Neural progenitor cell (in vitro differentiated cells): ENCODE measurements around the gene TSPAN2.
A peak's percentile ranks its signal among the peaks of the same experiment; 100 is the strongest.

Source experiments
- EZH2 ChIP-seq: fragments of 200-600 bp; sonication (generic); IDR thresholded peaks from 2 replicates; pipeline ENCODE4 v1.6.1; 2017; ENCODE audit warnings: antibody characterized with exemption, mild to moderate bottlenecking, moderate library complexity
- EZH2phosphoT487 ChIP-seq: fragments of 200-600 bp; sonication (generic); IDR thresholded peaks from 2 replicates; pipeline ENCODE4 v1.6.1; 2017; ENCODE audit warnings: antibody characterized with exemption
- TF ChIP-seq, protein P1 (sequence below): fragments of 200-600 bp; sonication (generic); IDR thresholded peaks from 2 replicates; pipeline ENCODE4 v1.5.1; 2017; ENCODE audit warnings: antibody characterized with exemption, mild to moderate bottlenecking

- TF ChIP-seq, protein P1, sequence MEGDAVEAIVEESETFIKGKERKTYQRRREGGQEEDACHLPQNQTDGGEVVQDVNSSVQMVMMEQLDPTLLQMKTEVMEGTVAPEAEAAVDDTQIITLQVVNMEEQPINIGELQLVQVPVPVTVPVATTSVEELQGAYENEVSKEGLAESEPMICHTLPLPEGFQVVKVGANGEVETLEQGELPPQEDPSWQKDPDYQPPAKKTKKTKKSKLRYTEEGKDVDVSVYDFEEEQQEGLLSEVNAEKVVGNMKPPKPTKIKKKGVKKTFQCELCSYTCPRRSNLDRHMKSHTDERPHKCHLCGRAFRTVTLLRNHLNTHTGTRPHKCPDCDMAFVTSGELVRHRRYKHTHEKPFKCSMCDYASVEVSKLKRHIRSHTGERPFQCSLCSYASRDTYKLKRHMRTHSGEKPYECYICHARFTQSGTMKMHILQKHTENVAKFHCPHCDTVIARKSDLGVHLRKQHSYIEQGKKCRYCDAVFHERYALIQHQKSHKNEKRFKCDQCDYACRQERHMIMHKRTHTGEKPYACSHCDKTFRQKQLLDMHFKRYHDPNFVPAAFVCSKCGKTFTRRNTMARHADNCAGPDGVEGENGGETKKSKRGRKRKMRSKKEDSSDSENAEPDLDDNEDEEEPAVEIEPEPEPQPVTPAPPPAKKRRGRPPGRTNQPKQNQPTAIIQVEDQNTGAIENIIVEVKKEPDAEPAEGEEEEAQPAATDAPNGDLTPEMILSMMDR: peak; percentile 91
- no peak for TF ChIP-seq EZH2
- TF ChIP-seq EZH2phosphoT487: no peak
These were observed 36.7 kb downstream of the TSPAN2 start for GRCh38 chr1:115052454-115053083.
